Retinal pigment epithelial cell (primary cell): ENCODE measurements around the gene CXorf49.
"Not testable (repeated sequence)": the region's sequence is repeated elsewhere in the genome, so short reads cannot be mapped to it uniquely, and the experiment has no call there.

Experiments used
- DNase-seq: peaks from one replicate; pipeline ENCODE4 v3.0.0-alpha.2; 2010; ENCODE audit warnings: low read depth
- H3K4me3 ChIP-seq: 2 replicates; pipeline ENCODE4 v1.5.1; 2011; ENCODE audit warnings: mild to moderate bottlenecking, low read length, control low read depth, moderate library complexity

The CXorf49 gene

GRCh38 chrX:71718185-71718584 is at the start of gene CXorf49:
Gene CXorf49, minus strand, starts transcription at chrX:71718285. Its CDS starts 134 bp downstream, at chrX:71718151.
- not testable (repeated sequence) for H3K4me3 ChIP-seq, DNase-seq

- not testable (repeated sequence) for DNase-seq
These were observed 49.0 kb upstream of the CXorf49 start for GRCh38 chrX:71767134-71767533.

GRCh38 chrX:71765613-71766012 is 47.5 kb upstream of the CXorf49 start:
- not testable (repeated sequence) for H3K4me3 ChIP-seq, DNase-seq

More at GRCh38 chrX:71767134-71767533, 49.0 kb upstream of the CXorf49 start:
- H3K4me3 ChIP-seq: not testable (repeated sequence)

GRCh38 chrX:71764832-71765231 is 46.7 kb upstream of the CXorf49 start:
- DNase-seq, H3K4me3 ChIP-seq: not testable (repeated sequence)

- H3K4me3 ChIP-seq, DNase-seq: not testable (repeated sequence)
These were observed 45.0 kb upstream of the CXorf49 start, which contains the start of gene CXorf49B for GRCh38 chrX:71763049-71763448. Gene CXorf49B, plus strand, starts transcription at chrX:71763349. Its CDS starts 75 bp downstream, at chrX:71763424.

- not testable (repeated sequence) for H3K4me3 ChIP-seq
These were observed 42.7 kb upstream of the CXorf49 start for GRCh38 chrX:71760688-71761281.

GRCh38 chrX:71720289-71720886 is 2.3 kb upstream of the CXorf49 start:
- DNase-seq: not testable (repeated sequence)

More at GRCh38 chrX:71760688-71761281, 42.7 kb upstream of the CXorf49 start:
- DNase-seq: not testable (repeated sequence)

GRCh38 chrX:71719195-71719594 is 1.1 kb upstream of the CXorf49 start:
- not testable (repeated sequence) for DNase-seq, H3K4me3 ChIP-seq

More at GRCh38 chrX:71720289-71720886, 2.3 kb upstream of the CXorf49 start:
- not testable (repeated sequence) for H3K4me3 ChIP-seq

- not testable (repeated sequence) for DNase-seq
These were observed 1.8 kb downstream of the CXorf49 start for GRCh38 chrX:71716323-71716722.

GRCh38 chrX:71715551-71715950 is 2.5 kb downstream of the CXorf49 start:
- H3K4me3 ChIP-seq, DNase-seq: not testable (repeated sequence)

More at GRCh38 chrX:71716323-71716722, 1.8 kb downstream of the CXorf49 start:
- H3K4me3 ChIP-seq: not testable (repeated sequence)

- not testable (repeated sequence) for DNase-seq
These were observed 4.0 kb downstream of the CXorf49 start for GRCh38 chrX:71714064-71714463.

GRCh38 chrX:71702853-71703252 is 15.2 kb downstream of the CXorf49 start:
- DNase-seq, H3K4me3 ChIP-seq: not testable (repeated sequence)

More at GRCh38 chrX:71714064-71714463, 4.0 kb downstream of the CXorf49 start:
- not testable (repeated sequence) for H3K4me3 ChIP-seq

GRCh38 chrX:71699023-71699344 is 19.1 kb downstream of the CXorf49 start:
- not testable (repeated sequence) for DNase-seq, H3K4me3 ChIP-seq

- DNase-seq, H3K4me3 ChIP-seq: not testable (repeated sequence)
These were observed 19.6 kb downstream of the CXorf49 start for GRCh38 chrX:71698299-71699022.

- not testable (repeated sequence) for DNase-seq, H3K4me3 ChIP-seq
These were observed 20.4 kb downstream of the CXorf49 start for GRCh38 chrX:71697466-71698298.

- H3K4me3 ChIP-seq, DNase-seq: not testable (repeated sequence)
These were observed 21.2 kb downstream of the CXorf49 start for GRCh38 chrX:71696641-71697465.
